GM23338 (cell line): ENCODE data around the gene ARL5A. TPM values are rescaled to one million over a fixed set of nuclear protein-coding genes. Genes with fewer than 3 reads are reported as not detected.

Source experiments
- ATAC-seq: fragments of 200-7000 bp; cut with Tn5 transposase; 3 replicates; pipeline ENCODE4 v1.9.1; 2020
- DNase-seq: peaks from one replicate; pipeline ENCODE4 v3.0.0-alpha.2; 2015; ENCODE audit warnings: low spot score
- H2AFZ ChIP-seq: fragments of 200-600 bp; sonication (generic); 2 replicates; pipeline ENCODE4 v1.8.0; 2016; ENCODE audit warnings: antibody characterized with exemption, mild to moderate bottlenecking, moderate library complexity
- H3F3A ChIP-seq: fragments of 200-600 bp; sonication (generic); replicated peaks from 2 replicates; pipeline ENCODE4 v1.8.0; 2017; ENCODE audit warnings: antibody characterized with exemption, mixed run types, low read depth
- H3K27ac ChIP-seq: fragments of 200-600 bp; sonication (generic); 2 replicates; pipeline ENCODE4 v1.6.1; 2016; ENCODE audit warnings: low read depth
- H3K27me3 ChIP-seq: fragments of 200-600 bp; sonication (generic); 2 replicates; pipeline ENCODE4 v1.8.0; 2016; ENCODE audit warnings: mild to moderate bottlenecking, mixed run types, moderate library complexity; ENCODE audit not compliant: insufficient read depth
- H3K36me3 ChIP-seq: fragments of 200-600 bp; sonication (generic); 2 replicates; pipeline ENCODE4 v1.8.0; 2016; ENCODE audit warnings: mild to moderate bottlenecking; ENCODE audit not compliant: insufficient read depth
- H3K4me1 ChIP-seq: fragments of 200-600 bp; sonication (generic); 2 replicates; pipeline ENCODE4 v1.8.0; 2016; ENCODE audit warnings: mild to moderate bottlenecking, moderate library complexity; ENCODE audit not compliant: insufficient read depth
- H3K4me2 ChIP-seq: fragments of 200-600 bp; sonication (generic); 2 replicates; pipeline ENCODE4 v1.7.1; 2017; ENCODE audit warnings: mixed run types
- H3K4me3 ChIP-seq: fragments of 200-600 bp; sonication (generic); 2 replicates; pipeline ENCODE4 v1.6.1; 2016; ENCODE audit warnings: mixed run types
- H3K79me2 ChIP-seq: fragments of 200-600 bp; sonication (generic); replicated peaks from 2 replicates; pipeline ENCODE4 v1.8.0; 2017; ENCODE audit warnings: mild to moderate bottlenecking; ENCODE audit not compliant: insufficient read depth
- H3K9me2 ChIP-seq: fragments of 200-600 bp; sonication (generic); 2 replicates; pipeline ENCODE4 v1.8.0; 2017; ENCODE audit not compliant: insufficient read depth
- H4K20me1 ChIP-seq: fragments of 200-600 bp; sonication (generic); replicated peaks from 2 replicates; pipeline ENCODE4 v1.8.0; 2017; ENCODE audit warnings: mild to moderate bottlenecking; ENCODE audit not compliant: insufficient read depth
- H3K27ac Mint-ChIP-seq: 2 replicates; pipeline ENCODE4 v1.8.0; 2020; ENCODE audit warnings: inconsistent platforms, mild to moderate bottlenecking, moderate library complexity, mixed read lengths
- H3K27me3 Mint-ChIP-seq: 3 replicates; pipeline ENCODE4 v1.8.0; 2022; ENCODE audit warnings: low read depth, mild to moderate bottlenecking, moderate library complexity, mixed read lengths, inconsistent platforms; ENCODE audit not compliant: insufficient read depth, poor library complexity
- H3K36me3 Mint-ChIP-seq: 3 replicates; pipeline ENCODE4 v1.8.0; 2021; ENCODE audit warnings: low read depth, mild to moderate bottlenecking, inconsistent platforms, moderate library complexity, mixed read lengths
- H3K4me1 Mint-ChIP-seq: 3 replicates; pipeline ENCODE4 v1.8.0; 2020; ENCODE audit warnings: mild to moderate bottlenecking, inconsistent platforms, mixed read lengths
- H3K4me3 Mint-ChIP-seq: 3 replicates; pipeline ENCODE4 v1.8.0; 2021; ENCODE audit warnings: moderate library complexity, mild to moderate bottlenecking, inconsistent platforms, mixed read lengths
- H3K9me3 Mint-ChIP-seq: 3 replicates; pipeline ENCODE4 v1.8.0; 2020; ENCODE audit warnings: moderate library complexity, mild to moderate bottlenecking, inconsistent platforms, mixed read lengths
- CREB1 ChIP-seq: fragments of 250-450 bp; sonication (Bioruptor Pico); IDR thresholded peaks from 2 replicates; pipeline ENCODE4 v1.5.0; 2020; ENCODE audit warnings: low read depth, mild to moderate bottlenecking, moderate library complexity
- CTCF ChIP-seq, 2 experiments: fragments of 200-600 bp in 1 of 2; sonication (generic) in 1 of 2; conservative IDR thresholded peaks; 2 replicates each; pipeline versions ENCODE4 v1.5.1 to v1.6.1; 2016 to 2017; ENCODE audit warnings: antibody characterized with exemption in 2 of 2, low read depth in 2 of 2, mild to moderate bottlenecking in 2 of 2, moderate library complexity in 1 of 2
- EZH2 ChIP-seq: fragments of 200-600 bp; sonication (generic); IDR thresholded peaks from one replicate; pipeline ENCODE4 v1.8.0; 2017; ENCODE audit warnings: antibody characterized with exemption, mild to moderate bottlenecking, low read depth; ENCODE audit not compliant: unreplicated experiment
- EZH2phosphoT487 ChIP-seq: fragments of 200-600 bp; sonication (generic); IDR thresholded peaks from one replicate; pipeline ENCODE4 v1.8.1; 2018; ENCODE audit warnings: antibody characterized with exemption; ENCODE audit not compliant: unreplicated experiment
- JUNB ChIP-seq: IDR thresholded peaks from one replicate; pipeline ENCODE4 v1.6.1; 2016; ENCODE audit warnings: antibody characterized with exemption; ENCODE audit not compliant: unreplicated experiment
- REST ChIP-seq: IDR thresholded peaks from one replicate; pipeline ENCODE4 v1.6.1; 2018; ENCODE audit warnings: antibody characterized with exemption; ENCODE audit not compliant: unreplicated experiment
- STAT1 ChIP-seq: IDR thresholded peaks from one replicate; pipeline ENCODE4 v1.6.1; 2016; ENCODE audit warnings: antibody characterized with exemption; ENCODE audit not compliant: unreplicated experiment
- ZNF114 ChIP-seq: fragments of 250-450 bp; sonication (Bioruptor Pico); IDR thresholded peaks from 2 replicates; pipeline ENCODE4 v1.5.0; 2020; ENCODE audit warnings: mild to moderate bottlenecking, moderate library complexity
- ZNF331 ChIP-seq: fragments of 250-450 bp; sonication (Bioruptor Pico); IDR thresholded peaks from 2 replicates; pipeline ENCODE4 v1.5.0; 2020; ENCODE audit warnings: low read depth, mild to moderate bottlenecking, moderate library complexity
- ZNF462 ChIP-seq: fragments of 250-450 bp; sonication (Bioruptor Pico); IDR thresholded peaks from 2 replicates; pipeline ENCODE4 v1.5.0; 2020; ENCODE audit warnings: mild to moderate bottlenecking, moderate library complexity
- polyA plus RNA-seq: library from polyadenylated mRNA; unstranded; fragments of >200 nt; fragmentation: Nextera tagmentation; extraction: Ambion mirVana; gene quantifications from 2 replicates; pipeline ENCODE4 v1.2.1, GENCODE V29; 2016
- total RNA-seq: library from RNA; depleted of rRNA; stranded (reverse); fragments of >200 nt; shearing (Covaris generic); gene quantifications from 2 replicates; pipeline ENCODE4 v1.2.3, GENCODE V29; 2014

Gene ARL5A
- total and polyA plus RNA-seq, 2 experiments from 2014 or later: 26.8 to 104 TPM

- ATAC-seq: no peak
- H3K4me3 Mint-ChIP-seq: no peak overlapping the region
- H3F3A ChIP-seq: no peaks in the 10 kb centered on the region
- H3K27me3 ChIP-seq: no peaks in the 10 kb centered on the region
- no peak overlapping the region for H3K27ac ChIP-seq
- H3K36me3 ChIP-seq: no peaks in the 10 kb centered on the region
- peaks cover 8% of the 10 kb centered on the region; the same call in 2 of the 3 replicates for H3K36me3 Mint-ChIP-seq
- H3K4me2 ChIP-seq: no peak overlapping the region
- H3K27me3 Mint-ChIP-seq: no peaks in the 10 kb centered on the region
- no peak overlapping the region for H3K27ac Mint-ChIP-seq
- no peak for DNase-seq
- peaks cover 33% of the 10 kb centered on the region for H3K4me1 Mint-ChIP-seq
- no peak overlapping the region for H3K4me3 ChIP-seq
- peaks cover 27% of the 10 kb centered on the region for H3K4me1 ChIP-seq
- H3K79me2 ChIP-seq: peaks cover 100% of the 10 kb centered on the region
- TF ChIP-seq JUNB: no peak
- TF ChIP-seq ZNF462 (CRISPR knock-in tag): no peak
- no peak for TF ChIP-seq ZNF331
- no peak for TF ChIP-seq EZH2phosphoT487
- no peak for TF ChIP-seq ZNF114 (CRISPR knock-in tag)
- no peak for TF ChIP-seq STAT1
- TF ChIP-seq REST: no peak
- TF ChIP-seq CREB1 (CRISPR knock-in tag): no peak
- TF ChIP-seq EZH2: no peak
- no peak for TF ChIP-seq CTCF (conservative IDR thresholded peaks at IDR 0.05; ENCODE audit: low read depth in 2 of 2)
- H4K20me1 ChIP-seq: peaks cover 20% of the 10 kb centered on the region
- H3K9me3 Mint-ChIP-seq: no peaks in the 10 kb centered on the region
- H3K9me2 ChIP-seq: no peaks in the 10 kb centered on the region; the same call in 1 of the 2 replicates
- H2AFZ ChIP-seq: no peak overlapping the region
Measured at GRCh38 chr2:151819920-151820319, 8.3 kb downstream of the ARL5A start.
